Panc1 (cell line): ENCODE measurements around the gene SERPINA3. TPM values are rescaled to one million over a fixed set of nuclear protein-coding genes. Genes with fewer than 3 reads are reported as not detected.

ENCODE experiments used
- ATAC-seq: fragments of 200-7000 bp; cut with Tn5 transposase; 2 replicates; pipeline ENCODE4 v1.9.1; 2020; ENCODE audit warnings: mild to moderate bottlenecking, moderate library complexity
- BruUV-seq: library from RNA; stranded (reverse); fragments of 400-500 nt; replicated peaks from 2 replicates; lab custom pipeline; 2021; lab: Mats Ljungman, UMichigan
- CTCF ChIA-PET: fragments of 300-600 bp; sonication (Branson Sonifier 250); formaldehyde crosslinking; loops from one replicate; lab custom pipeline; 2022; ENCODE audit warnings: antibody characterized with exemption; lab: Charles Lee
- POLR2A ChIA-PET: fragments of 300-600 bp; sonication (Branson Sonifier 250); formaldehyde crosslinking; loops from one replicate; lab custom pipeline; 2022; ENCODE audit warnings: antibody characterized with exemption; lab: Charles Lee
- DNase-seq: peaks from one replicate; pipeline ENCODE4 v3.0.0-alpha.2; 2010; ENCODE audit warnings: low read depth, low spot score
- H3K27ac ChIP-seq: 2 replicates; pipeline ENCODE4 v1.5.1; 2011; ENCODE audit warnings: mild to moderate bottlenecking, low read length, inconsistent platforms
- H3K27me3 ChIP-seq: fragments of 200-500 bp; sonication (Bioruptor generic); 2 replicates; pipeline ENCODE4 v1.6.0; 2014; ENCODE audit warnings: low read length, inconsistent platforms; ENCODE audit not compliant: control insufficient read depth, insufficient read depth
- H3K36me3 ChIP-seq: fragments of 200-500 bp; sonication (Bioruptor generic); 2 replicates; pipeline ENCODE4 v1.5.1; 2014; ENCODE audit warnings: inconsistent platforms, mild to moderate bottlenecking, low read length, moderate library complexity; ENCODE audit not compliant: control insufficient read depth, insufficient read depth
- H3K4me1 ChIP-seq: 2 replicates; pipeline ENCODE4 v1.5.1; 2011; ENCODE audit warnings: inconsistent platforms, mild to moderate bottlenecking, low read length, moderate library complexity; ENCODE audit not compliant: control insufficient read depth, insufficient read depth
- H3K4me3 ChIP-seq, 2 experiments: 2 replicates each; pipeline ENCODE4 v1.5.1; 2011 to 2012; ENCODE audit warnings: low read depth in 2 of 2, low read length in 2 of 2, mild to moderate bottlenecking in 2 of 2, inconsistent platforms in 1 of 2, moderate library complexity in 1 of 2
- H3K9me3 ChIP-seq: fragments of 200-500 bp; sonication (Bioruptor generic); 2 replicates; pipeline ENCODE4 v1.5.1; 2014; ENCODE audit warnings: low read depth, mild to moderate bottlenecking, inconsistent platforms, low read length, moderate library complexity; ENCODE audit not compliant: control insufficient read depth, insufficient read depth
- POLR2AphosphoS5 ChIP-seq: IDR thresholded peaks from 2 replicates; pipeline ENCODE4 v1.6.1; 2012; ENCODE audit warnings: mild to moderate bottlenecking, low read depth, low read length, moderate library complexity
- SIN3A ChIP-seq: IDR thresholded peaks from 2 replicates; pipeline ENCODE4 v1.6.1; 2012; ENCODE audit warnings: low read depth, mild to moderate bottlenecking, low read length, moderate library complexity, borderline replicate concordance; ENCODE audit not compliant: insufficient read depth
- TCF7L2 ChIP-seq: IDR thresholded peaks from 2 replicates; pipeline ENCODE4 v1.6.1; 2011; ENCODE audit warnings: mild to moderate bottlenecking, low read depth, low read length, inconsistent platforms
- in situ Hi-C: cut with HindIII; loops from 2 replicates; pipeline ENCODE4 v1.10.0; 2016; ENCODE audit warnings: low sequenced_read_pairs, low pct_unique_long_range_greater_than_20kb
- intact Hi-C: fragments of 100-400 bp; cut with micrococcal nuclease; formaldehyde crosslinking; loops from one replicate; pipeline ENCODE4 v1.10.0; 2022; ENCODE audit not compliant: unreplicated experiment
- total RNA-seq: library from RNA; stranded (reverse); gene quantifications from one replicate; pipeline ENCODE4 v1.2.1, GENCODE V29; 2021; ENCODE audit not compliant: unreplicated experiment
- TF ChIP-seq, protein P1 (sequence below): fragments of 450-650 bp; IDR thresholded peaks from 2 replicates; pipeline ENCODE4 v1.5.1; 2017; ENCODE audit warnings: mild to moderate bottlenecking
- TF ChIP-seq, protein P2 (sequence below), 2 experiments: IDR thresholded peaks; 2 replicates each; pipeline ENCODE4 v1.6.1; 2011 to 2012; ENCODE audit warnings: low read depth in 2 of 2, control low read depth in 1 of 2, low read length in 1 of 2, mild to moderate bottlenecking in 1 of 2, moderate library complexity in 1 of 2; ENCODE audit not compliant: insufficient read depth in 1 of 2

SERPINA3 gene
- total RNA-seq, 1 experiment from 2014 or later = 5.7 TPM

DNA sequence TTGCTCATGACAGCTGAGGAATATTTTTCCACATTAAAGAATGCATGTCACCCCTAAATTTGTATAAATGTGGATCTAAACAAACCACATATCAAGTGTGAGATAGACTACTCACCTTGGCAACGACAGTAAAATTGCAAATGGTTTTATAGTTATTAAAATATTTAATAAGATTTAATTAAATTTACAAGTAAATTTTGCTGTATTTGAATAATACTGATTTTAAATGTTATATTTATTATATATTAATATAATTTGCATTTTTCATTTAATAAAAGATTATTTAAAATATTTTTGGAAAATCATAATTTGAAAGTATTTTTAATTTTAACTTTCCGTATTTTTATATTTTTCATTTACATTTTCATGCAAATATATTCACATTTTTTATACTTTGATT lies 53.4 kb downstream of the SERPINA3 start:
- ATAC-seq = no peak
- ChIA-PET POLR2A (no interaction called here), CTCF (no interaction called here)
- BruUV-seq = no TSS peak
- Histone ChIP-seq H3K36me3 (no peaks in the 10 kb centered on the region), H3K27ac (no peak overlapping the region), H3K27me3 (no peaks in the 10 kb centered on the region), H3K4me3 (no peak overlapping the region), H3K4me1 (no peaks in the 10 kb centered on the region), H3K9me3 (no peaks in the 10 kb centered on the region)
- no peak for DNase-seq
- TF ChIP-seq SIN3A (no peak), POLR2AphosphoS5 (no peak), TCF7L2 (no peak)
- TF ChIP-seq, protein P1, sequence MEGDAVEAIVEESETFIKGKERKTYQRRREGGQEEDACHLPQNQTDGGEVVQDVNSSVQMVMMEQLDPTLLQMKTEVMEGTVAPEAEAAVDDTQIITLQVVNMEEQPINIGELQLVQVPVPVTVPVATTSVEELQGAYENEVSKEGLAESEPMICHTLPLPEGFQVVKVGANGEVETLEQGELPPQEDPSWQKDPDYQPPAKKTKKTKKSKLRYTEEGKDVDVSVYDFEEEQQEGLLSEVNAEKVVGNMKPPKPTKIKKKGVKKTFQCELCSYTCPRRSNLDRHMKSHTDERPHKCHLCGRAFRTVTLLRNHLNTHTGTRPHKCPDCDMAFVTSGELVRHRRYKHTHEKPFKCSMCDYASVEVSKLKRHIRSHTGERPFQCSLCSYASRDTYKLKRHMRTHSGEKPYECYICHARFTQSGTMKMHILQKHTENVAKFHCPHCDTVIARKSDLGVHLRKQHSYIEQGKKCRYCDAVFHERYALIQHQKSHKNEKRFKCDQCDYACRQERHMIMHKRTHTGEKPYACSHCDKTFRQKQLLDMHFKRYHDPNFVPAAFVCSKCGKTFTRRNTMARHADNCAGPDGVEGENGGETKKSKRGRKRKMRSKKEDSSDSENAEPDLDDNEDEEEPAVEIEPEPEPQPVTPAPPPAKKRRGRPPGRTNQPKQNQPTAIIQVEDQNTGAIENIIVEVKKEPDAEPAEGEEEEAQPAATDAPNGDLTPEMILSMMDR = no peak
- TF ChIP-seq, protein P2, sequence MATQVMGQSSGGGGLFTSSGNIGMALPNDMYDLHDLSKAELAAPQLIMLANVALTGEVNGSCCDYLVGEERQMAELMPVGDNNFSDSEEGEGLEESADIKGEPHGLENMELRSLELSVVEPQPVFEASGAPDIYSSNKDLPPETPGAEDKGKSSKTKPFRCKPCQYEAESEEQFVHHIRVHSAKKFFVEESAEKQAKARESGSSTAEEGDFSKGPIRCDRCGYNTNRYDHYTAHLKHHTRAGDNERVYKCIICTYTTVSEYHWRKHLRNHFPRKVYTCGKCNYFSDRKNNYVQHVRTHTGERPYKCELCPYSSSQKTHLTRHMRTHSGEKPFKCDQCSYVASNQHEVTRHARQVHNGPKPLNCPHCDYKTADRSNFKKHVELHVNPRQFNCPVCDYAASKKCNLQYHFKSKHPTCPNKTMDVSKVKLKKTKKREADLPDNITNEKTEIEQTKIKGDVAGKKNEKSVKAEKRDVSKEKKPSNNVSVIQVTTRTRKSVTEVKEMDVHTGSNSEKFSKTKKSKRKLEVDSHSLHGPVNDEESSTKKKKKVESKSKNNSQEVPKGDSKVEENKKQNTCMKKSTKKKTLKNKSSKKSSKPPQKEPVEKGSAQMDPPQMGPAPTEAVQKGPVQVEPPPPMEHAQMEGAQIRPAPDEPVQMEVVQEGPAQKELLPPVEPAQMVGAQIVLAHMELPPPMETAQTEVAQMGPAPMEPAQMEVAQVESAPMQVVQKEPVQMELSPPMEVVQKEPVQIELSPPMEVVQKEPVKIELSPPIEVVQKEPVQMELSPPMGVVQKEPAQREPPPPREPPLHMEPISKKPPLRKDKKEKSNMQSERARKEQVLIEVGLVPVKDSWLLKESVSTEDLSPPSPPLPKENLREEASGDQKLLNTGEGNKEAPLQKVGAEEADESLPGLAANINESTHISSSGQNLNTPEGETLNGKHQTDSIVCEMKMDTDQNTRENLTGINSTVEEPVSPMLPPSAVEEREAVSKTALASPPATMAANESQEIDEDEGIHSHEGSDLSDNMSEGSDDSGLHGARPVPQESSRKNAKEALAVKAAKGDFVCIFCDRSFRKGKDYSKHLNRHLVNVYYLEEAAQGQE (IDR thresholded peaks at IDR 0.05; ENCODE audit: insufficient read depth in 1 of 2, low read depth in 2 of 2, low read length in 1 of 2) = no peak
- in situ Hi-C loops = no loop called here
- intact Hi-C loops = no loop called here

DNA sequence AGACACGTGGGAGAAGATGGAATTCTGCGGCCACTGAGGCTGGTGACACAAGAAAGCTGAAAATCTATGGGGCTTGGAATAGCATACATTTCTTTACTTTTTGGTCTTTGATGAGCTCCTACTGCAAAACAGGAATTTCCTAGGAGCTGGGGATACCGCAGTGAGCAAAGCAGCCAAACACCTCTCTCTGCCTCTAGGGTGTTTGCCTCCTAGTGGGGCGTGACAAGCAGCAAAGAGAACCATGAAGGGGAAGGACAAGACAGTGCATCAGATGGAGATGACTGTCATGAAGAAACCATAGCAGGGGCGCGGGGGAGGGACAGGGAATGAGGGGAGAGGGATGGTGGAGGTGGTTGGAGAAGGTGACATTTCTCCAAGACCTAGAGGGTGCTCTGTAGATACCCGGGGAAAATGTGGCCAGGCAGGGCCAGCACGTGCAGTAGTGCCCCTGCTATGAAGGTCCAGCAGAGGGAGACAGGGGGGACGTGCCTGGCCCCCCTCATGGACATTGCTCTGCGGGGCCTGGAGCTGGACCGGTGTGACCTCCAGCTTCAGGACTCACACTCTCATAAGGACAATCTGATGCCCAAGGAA lies 58.6 kb downstream of the SERPINA3 start:
- TF ChIP-seq, protein P1 = no peak
- TF ChIP-seq POLR2AphosphoS5 (no peak), SIN3A (no peak), TCF7L2 (no peak)
- TF ChIP-seq, protein P2 (IDR thresholded peaks at IDR 0.05; ENCODE audit: insufficient read depth in 1 of 2, low read depth in 2 of 2, low read length in 1 of 2) = no peak
- Histone ChIP-seq H3K36me3 (no peaks in the 10 kb centered on the region), H3K27ac (no peak overlapping the region), H3K4me1 (no peaks in the 10 kb centered on the region), H3K9me3 (no peaks in the 10 kb centered on the region), H3K4me3 (no peak overlapping the region), H3K27me3 (no peaks in the 10 kb centered on the region)
- in situ Hi-C loops (no loop called here), intact Hi-C loops (loop anchor here (10.0 kb wide), 1 partner anchor 246 kb away; no protein-coding TSS in a partner anchor)
- POLR2A ChIA-PET = interaction anchor here (0.6 kb wide), 1 partner anchor 520 kb away, joined by 3 read pairs; no protein-coding TSS in a partner anchor
- ATAC-seq (no peak), DNase-seq (no peak)
- CTCF ChIA-PET = no interaction called here
- BruUV-seq = no TSS peak
